ENCODE results near the gene LHCGR.

LHCGR gene

DNA sequence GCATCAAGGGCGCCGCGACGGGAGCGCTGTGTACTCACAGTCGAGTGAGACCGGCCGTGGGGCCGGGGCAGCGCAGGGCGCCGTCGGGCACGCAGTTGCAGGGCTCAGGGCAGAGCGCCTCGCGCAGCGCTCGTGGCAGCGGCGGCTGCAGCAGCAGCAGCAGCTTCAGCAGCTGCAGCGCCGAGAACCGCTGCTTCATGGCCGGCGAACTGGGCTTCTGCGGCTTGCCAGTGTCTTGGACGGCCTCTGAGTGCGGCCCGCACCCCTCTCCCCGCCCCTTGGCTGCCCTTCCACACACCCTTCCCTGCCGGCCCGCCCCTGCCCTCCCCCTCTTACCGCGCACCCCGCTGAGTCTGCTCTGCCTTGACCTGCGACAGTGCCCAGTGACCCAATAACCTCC, at the start of gene LHCGR:
Gene LHCGR (minus strand): TSS at position 252 of the 400 bp plus-strand sequence. CDS start 53 bp downstream, at position 199.
- DNase-seq (ENCODE audit: low spot score): no peak

DNA sequence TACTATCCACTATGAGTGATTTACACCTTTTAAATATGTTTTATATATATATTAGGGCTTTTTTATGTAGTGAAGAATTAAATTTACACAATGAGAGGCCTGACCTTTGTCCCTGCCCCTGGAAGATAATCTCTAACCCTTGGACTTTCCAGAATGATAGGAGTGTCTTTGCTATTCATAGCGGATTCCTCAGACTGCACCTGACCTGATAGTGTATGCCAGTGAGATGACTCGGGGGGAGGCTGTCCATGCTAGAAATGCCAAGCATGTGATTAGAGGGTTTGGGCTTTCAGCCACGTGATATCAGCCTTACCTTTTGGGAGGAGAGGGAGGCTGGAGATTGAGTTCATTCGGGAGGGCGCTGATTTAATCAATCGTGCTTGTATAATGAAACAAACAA, 44.1 kb upstream of the LHCGR start:
- DNase-seq (ENCODE audit: low spot score): no peak

DNA sequence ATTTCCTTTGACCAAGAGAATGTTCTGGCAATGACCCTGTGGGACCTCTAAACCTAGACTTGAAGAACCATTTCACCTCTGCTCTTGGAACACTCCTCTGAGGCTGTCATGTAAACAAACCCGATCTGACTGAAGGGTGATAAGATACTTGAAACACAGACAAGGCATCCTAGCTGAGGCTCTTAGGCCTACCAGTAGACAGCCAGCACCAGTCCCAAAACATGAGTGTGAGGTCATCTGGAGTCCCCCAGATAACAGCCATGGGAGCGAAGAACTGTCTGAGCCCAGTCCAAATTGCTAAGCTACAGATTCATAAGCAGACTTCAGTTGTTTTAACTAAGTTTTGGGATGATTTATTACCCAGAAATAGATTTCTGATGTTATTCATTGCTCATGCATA, 39.5 kb upstream of the LHCGR start:
- DNase-seq (ENCODE audit: low spot score): no peak

DNA sequence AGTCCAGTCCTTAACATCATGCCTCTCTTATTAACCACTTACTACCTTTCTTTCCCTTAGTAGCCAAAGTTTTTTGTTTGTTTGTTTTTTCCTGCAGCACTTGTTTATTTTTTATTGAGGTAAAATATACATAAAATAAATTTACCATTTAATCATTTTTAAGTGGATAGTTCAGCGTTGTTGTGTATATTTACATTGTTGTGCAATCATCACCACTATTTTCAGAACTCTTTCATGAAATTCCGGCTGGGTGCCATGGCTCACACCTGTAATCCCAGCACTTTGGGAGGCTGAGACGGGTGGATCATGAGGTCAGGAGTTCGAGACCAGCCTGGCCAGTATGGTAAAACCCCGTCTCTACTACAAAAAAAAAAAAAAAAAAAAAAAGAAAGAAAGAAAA, 38.1 kb upstream of the LHCGR start:
- no peak for DNase-seq (ENCODE audit: low spot score)

DNA sequence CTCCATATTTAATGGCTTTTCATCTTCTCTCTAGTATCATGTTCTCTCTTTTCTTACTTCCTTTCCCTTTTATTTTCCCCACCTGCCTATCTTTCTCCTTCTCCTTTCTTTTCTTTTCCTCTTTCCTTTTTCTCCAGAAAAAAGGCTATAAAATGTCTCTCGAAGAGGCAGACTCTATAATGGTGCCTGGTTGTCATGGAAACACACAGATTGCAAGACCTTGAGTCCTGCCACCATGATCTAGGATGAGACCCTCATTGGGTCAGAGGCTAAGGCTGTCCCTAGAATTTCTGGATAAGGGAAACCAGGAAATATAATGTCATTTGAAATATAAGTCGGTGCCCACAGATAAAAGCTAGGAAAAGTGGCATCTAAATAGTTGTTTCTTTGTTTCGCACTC, 36.5 kb upstream of the LHCGR start:
- no peak for DNase-seq (ENCODE audit: low spot score)

DNA sequence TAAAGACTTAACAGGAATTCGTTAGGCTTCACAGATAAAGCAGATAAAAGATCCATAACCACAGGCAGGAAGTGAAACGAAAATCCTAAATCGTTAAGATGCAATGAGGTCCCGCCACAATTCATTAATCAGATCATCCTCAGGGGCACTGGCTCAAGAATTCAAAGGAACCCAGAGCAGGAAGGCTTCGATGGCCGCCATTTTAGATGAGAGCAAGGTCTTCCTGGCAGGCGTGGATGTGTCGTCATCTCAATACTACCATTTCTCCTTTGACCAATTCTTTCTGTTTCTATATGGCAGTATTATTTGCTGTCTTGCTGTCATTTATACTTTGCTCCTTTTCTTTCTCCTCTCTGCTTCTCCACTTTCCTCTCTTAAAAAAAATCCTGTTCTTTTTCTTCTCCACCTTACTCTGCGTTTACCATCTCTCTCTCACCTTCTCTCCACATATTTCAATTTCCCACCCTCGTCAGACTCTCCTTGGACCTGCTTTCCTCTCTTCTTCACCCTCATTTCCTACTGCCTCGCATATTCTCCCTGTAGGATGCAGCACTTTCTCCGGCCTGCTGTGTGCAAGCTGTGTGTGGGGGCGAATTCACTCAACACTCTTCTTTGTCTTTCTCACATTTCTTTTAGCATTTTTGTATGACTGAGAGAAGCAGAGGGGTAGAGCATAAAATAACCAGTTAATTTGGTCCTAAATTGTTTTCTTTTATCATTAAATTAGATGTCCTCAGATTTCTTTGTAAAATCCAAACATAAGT, 35.1 kb upstream of the LHCGR start:
- DNase-seq (ENCODE audit: low spot score): no peak

DNA sequence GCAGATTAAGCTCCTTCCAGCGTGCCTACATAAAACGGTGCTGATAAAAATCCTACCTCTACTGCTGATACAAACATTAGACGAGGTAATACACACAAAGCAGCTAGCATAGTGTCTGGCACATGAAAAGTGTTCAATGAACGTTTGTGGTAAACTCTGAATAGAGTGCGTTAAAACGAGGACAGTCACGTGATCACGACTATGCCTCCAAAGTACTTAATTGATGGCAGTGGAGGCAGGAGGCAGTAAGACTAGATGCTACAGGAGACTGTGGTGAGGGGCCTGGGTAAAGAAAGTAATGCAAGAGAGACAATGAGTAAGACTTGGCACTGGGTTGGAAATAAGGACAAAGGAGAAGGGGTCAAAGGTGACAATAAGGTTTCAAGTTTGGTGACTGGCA, 32.1 kb upstream of the LHCGR start:
- DNase-seq (ENCODE audit: low spot score): no peak

DNA sequence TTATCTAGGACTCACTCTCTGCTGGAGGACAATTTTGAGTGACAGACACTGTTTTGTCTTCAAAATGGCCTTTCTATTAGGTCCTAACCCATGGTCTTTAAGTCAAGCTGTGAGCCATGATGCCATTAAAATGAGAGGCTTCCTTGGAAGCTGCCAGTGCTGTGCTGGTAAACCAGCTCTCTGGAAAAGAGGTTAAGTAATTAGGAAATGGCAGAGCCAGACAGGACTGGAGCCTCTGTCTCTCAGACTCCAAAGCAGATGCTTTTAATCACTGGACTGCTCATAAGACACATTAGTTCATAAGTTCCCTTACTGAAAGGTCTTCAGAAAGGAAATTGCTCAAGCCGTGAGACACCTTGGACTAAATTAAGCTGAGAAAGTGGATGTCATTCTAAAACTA, 25.8 kb upstream of the LHCGR start:
- no peak for DNase-seq (ENCODE audit: low spot score)

DNA sequence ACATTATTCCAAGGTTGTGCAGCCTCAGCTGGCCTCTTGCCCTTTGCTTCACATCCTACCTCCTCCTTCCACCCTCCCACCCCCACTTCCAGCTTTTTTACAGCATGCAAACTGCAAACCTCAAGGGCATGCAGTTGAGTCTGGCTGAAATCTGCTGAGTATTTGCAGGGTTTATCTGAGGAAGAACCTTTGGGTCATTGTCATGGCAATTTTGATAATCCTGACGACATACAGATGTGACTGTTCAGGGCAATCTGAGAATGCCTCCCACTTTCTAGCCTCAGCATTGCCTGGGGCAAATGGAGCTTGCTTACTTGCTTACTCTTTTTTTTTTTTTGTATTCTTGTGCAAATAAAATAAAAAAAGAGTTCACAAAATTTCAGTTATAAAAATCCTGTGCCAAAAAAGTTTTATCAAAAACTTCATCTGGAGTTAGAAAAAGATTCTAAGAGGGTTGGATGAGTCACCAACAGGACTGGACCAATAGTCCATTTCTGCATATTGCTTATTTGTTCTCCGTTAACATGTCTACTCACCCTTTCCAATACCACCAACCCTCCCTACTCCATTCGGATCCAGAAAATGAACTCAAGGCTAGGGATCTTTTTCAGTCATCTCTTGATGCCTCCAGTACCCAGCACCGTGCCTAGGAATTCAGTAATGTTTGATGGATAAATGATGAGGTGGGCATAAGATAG, 23.6 kb upstream of the LHCGR start:
- DNase-seq (ENCODE audit: low spot score): no peak

DNA sequence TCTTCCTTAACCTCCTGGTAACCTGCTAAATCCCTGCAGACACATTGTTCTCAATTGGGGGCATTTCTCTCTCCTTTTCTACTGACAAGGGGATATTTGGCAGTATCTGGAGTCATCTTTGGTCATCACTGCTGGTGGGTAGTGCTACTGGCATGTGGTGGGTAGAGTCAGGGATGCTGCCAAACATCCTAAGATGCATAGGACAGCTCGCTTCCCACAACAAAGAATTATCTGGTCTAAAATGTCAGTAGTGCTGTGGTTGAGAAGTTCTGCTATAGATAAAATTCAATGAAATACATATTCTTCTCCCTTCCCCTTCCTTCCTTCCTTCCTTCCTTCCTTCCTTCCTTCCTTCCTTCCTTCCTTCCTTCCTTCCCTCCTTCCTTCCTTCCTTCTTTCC, 18.7 kb upstream of the LHCGR start:
- DNase-seq (ENCODE audit: low spot score): no peak

DNA sequence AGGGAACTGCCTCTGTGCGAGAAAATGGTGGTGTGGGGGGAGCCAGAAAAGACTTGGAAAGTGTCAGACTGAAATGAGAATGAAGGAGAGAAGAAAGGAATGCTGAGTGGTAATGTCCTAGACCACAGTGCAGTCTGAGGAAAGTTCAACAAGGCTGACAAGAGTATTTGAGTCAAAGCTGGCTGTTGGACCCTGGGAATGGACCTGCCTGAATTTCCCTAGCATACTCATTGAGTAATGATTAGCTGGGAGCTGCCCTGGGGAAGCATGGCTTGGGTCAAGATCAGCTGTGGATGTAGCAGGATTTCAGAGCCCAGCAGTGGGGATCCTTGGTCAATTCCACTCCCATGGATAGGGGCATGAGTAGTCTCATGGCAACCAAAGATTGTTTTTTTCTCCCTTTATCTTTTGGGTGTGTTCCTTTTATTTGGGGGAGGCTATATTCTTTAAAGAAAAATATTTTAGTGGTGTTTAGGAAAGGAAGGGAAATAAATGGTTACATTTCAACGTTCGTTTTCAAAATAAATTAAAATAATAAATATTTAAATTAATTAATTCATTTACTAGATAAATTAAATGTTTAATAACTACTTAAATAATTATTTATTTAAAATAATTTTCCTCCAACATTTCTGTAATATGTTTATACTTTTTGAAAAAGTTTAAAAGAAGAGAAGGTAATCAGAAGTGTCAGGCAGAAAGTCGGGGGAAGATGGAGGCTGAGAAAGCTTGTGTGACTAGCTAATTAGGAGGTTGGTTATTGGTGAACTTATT, 15.9 kb upstream of the LHCGR start:
- DNase-seq (ENCODE audit: low spot score): no peak

DNA sequence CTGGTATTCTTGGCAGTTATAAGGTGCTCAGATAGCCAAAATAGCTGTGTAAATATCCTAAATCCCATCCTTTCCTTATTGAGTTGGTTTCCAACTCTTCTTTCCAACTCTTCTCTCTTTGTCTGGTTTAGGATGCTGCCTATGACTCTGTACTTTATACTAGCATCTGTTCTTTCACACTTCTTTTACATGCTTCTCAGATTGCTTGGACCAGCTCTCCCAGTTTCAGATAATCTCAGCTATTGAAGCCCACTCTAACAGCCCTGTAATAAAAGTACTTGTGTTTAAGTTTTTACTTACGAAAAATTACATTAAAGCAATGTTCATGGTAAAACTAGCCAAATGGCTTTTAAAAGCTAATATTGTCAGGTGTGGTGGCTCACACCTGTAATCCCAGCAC, 14.7 kb upstream of the LHCGR start:
- no peak for DNase-seq (ENCODE audit: low spot score)

DNA sequence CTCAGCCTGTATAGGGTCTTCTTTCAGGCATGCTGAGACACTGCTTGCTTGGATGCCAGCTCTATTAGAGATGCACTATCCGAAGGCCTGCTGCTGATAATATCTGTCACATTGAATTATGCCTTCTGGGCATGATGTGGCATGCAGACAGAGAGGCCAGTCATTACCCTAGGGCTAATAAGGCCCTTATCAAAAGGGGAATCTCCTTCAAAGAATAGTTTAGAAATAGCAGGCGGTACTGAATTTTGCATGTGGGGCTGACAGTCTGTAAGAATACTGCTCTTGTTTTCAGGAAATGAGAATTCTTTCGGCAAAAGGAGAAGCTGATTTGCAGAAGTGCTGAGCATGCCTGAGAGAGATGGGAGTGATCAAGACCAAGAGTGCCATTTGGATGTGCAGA, 13.1 kb upstream of the LHCGR start:
- no peak for DNase-seq (ENCODE audit: low spot score)

DNA sequence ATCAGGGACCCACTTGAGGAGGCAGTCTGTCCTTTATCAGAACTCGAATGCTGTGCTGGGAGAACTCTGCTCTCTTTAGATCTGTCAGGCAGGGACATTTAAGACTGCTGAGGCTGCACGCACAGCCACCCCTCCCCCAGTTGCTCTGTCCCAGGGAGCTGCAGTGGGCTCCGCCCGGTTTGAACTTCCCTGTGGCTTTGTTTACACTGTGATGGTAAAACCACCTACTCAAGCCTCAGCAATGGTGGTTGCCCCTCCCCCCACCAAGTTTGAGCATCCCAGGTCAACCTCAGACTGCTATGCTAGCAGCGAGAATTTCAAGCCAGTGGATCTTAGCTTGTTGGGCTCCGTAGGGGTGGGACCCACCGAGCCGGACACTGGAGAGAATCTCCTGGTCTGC, 11.8 kb upstream of the LHCGR start:
- DNase-seq (ENCODE audit: low spot score): no peak

DNA sequence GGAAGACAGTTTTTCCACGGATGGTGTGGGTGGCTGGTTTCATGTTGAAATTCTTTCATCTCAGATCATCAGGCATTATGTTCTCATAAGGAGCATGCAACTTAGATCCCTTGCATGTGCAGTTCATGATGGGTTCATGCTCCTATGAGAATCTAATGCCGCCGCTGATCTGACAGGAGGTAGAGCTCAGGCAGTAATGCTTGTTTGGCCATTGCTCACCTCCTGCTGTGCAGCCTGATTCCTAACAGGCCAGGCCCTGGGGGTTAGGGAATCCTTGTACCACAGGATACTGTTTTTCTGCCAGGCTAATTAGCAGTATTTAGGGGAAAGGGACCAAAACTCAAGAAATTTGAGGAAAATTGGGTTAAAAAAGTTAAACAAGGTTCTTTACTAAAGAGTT, 5.3 kb upstream of the LHCGR start:
- DNase-seq (ENCODE audit: low spot score): no peak

DNA sequence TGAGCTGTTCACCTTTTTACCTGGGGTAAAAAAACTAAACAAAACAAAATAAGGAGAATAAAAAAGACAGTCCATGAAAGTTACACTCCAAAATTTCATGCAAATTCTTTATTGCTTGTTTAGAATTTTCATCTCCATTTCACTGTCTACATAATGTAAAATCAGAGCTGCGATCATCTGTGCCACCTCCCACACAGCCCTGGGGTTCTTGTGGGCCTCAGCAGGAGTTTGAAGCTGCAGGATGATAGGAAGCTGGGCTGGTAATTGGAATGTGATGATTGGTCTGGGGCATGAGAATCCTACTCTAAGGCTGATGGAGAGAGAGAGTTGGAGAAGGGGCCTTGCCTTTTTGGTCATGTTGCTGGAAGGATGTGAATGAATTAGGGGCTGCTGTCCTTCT, 4.2 kb upstream of the LHCGR start:
- no peak for DNase-seq (ENCODE audit: low spot score)

DNA sequence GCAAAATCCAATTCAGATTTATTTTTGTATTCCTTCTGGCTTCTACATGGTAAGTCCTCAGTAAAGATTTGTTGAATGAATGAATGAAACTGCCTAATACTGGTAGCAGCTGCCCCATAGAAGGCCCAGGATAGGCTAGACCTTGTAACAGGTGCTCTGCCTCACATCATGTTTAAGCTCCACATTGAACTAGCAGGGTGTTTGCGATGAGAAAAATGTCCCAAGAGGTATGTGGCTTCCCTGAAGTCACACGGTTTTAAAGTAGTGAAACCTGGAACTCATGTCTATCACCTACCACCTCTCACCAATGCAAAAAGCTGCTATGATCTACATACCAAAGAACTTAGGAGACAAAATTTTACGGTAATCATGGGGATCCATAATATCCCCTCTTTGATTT, 765 bp upstream of the LHCGR start:
- DNase-seq (ENCODE audit: low spot score): no peak

DNA sequence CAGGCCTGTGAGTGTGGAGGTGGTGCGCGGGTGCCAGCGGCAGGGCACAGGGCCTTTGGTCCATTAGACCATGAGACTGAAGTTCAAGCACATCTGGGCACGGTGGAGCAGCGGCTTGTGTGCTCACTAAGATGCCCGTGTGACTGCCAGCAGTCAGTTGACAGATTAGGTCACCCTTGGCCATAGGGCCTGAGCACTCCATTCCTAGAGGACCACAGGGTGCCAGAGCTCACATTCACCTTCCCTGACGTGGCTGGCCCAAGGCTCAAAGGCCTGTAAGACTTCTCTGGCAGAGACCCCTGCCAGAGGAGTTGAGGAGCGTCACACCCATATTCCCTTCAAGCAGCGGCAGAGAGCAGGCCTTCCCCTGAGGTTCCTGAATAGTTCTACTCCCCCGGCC, 650 bp downstream of the LHCGR start:
- DNase-seq (ENCODE audit: low spot score): no peak

DNA sequence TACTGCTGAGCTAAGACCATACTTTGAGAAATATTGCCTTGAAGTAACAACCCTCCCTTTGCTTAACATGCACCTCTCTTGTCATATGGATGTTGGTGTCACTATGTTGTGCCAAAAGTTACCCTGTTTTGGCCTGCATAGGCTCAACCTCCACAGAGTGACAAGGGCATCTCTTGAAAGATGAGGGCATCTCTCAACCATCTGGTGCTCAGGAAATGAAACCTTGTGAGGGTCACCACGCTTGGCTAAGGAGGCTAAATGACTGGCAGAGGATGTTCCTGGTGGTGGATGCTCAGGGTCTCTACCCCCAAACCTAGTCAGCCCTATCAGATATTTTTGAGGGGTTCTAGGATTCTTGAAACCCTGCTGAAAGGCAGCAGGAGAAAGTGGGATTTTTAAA, 2.3 kb downstream of the LHCGR start:
- no peak for DNase-seq (ENCODE audit: low spot score)

DNA sequence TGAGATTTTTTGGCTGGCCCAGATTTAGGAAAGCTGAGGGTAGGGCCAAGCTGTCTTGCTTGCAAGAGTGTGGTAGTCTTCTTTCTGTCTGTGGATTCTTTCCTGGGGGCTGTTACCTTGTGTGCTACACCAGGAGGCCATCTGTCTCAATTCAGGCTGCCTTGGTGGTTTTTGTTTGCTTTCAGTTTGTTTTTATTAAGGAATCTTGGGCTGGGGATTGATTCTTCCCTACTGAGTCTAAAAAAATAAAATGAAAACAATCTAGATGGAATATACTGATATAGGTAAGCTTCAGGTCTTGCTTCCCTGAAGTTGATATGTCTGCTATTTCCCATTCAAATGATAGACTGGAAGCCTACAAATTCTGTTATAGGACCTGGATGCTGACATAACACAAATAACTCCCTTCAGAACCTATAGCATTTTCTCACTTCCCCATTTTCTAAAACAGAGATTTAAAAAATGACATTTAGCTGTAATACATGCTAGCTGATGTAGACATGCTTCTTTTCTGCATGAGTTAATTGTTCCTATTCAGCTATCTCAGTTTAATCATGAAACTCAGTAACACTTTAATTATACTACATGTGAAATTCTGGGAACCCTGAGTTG, 5.3 kb downstream of the LHCGR start:
- no peak for DNase-seq (ENCODE audit: low spot score)

DNA sequence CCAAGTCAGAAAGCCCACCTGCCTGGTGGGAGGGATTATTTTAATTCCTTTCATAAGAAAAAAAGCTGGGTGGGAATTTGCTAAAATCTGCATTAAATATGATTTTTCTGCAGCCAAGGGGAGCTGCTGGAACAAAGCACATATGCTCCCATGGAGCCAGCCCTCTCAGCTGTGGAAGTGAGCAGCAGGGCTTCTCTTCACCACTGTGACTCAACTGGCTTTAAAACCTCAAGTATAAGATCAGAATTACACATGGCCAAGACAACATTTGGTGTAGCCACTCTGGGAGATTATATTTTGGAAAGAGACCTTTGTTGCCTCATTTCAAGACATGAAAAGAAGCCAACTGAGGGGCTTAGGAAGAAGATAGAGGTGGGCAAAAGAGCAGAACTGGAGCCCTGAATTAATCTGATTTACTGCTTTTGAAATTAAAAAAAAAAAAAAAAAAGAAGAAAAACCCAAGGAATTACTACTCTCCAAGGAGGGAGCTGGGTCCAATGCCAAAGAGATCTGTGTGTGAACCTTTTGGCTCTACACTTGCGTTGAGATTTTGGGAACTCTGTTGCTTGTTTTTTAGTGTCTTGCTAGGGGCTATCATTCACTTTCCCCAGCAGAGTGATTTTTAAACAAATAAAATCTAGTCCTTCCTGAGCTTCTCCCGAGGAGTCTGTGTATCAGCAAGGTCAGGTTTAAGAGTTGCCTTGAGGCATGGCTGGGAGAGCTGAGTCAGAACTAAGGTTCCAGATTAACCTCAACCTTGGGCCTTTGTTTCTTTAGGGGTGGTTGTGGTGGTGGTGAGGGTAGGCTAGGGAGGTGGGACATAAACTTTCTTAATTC, 6.0 kb downstream of the LHCGR start:
- no peak for DNase-seq (ENCODE audit: low spot score)

DNA sequence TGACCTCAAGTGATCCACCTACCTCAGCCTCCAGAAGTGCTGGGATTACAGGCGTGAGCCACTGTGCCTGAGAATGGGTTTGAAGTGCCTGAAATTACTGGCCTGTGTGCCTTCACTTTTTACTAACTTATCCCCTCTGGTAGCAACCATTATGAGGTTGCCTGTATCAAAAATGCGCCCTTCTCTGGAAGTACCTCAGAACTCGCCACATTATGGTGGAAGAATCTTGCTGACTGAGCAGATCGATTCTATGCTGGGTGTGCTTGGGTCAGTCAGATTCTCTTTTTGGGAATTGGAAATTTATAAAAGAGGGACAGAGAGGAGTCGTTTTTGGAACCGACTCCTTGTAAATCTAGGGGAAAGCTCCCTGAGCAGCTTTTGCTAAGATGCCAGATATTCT, 8.2 kb downstream of the LHCGR start:
- DNase-seq (ENCODE audit: low spot score): no peak

Data from CD4-positive, alpha-beta T cell treated with Interleukin-2 at 100 ng/mL for 4 hours (primary cell).